HepG2 (cell line): ENCODE data around the gene SDHAF3. TPM values are rescaled to one million over a fixed set of nuclear protein-coding genes. Genes with fewer than 3 reads are reported as not detected.

Experiments
- EED ChIP-seq: sonication (generic); formaldehyde crosslinking; IDR thresholded peaks from 2 replicates; pipeline ENCODE4 v1.5.0; 2020; ENCODE audit warnings: mild to moderate bottlenecking, missing genetic modification reagents
- JUND ChIP-seq: sonication (generic); formaldehyde crosslinking; IDR thresholded peaks from 2 replicates; pipeline ENCODE4 v1.8.0; 2022; ENCODE audit warnings: mild to moderate bottlenecking, missing genetic modification reagents
- KDM1A ChIP-seq: IDR thresholded peaks from 2 replicates; pipeline ENCODE4 v1.6.1; 2016; ENCODE audit warnings: missing compliant biosample characterization
- KLF15 ChIP-seq: sonication (generic); formaldehyde crosslinking; IDR thresholded peaks from 2 replicates; pipeline ENCODE4 v1.8.1; 2023; ENCODE audit warnings: borderline replicate concordance, mild to moderate bottlenecking, inconsistent platforms, missing genetic modification reagents, mixed read lengths
- LCORL ChIP-seq, 2 experiments: fragments of 450-650 bp in 1 of 2; sonication (generic) in 1 of 2; formaldehyde crosslinking in 1 of 2; IDR thresholded peaks; 2 replicates each; pipeline versions ENCODE4 v1.5.0 to v1.6.1; 2017 to 2020; ENCODE audit warnings: antibody characterized with exemption in 1 of 2, missing genetic modification reagents in 1 of 2
- NR2F1 ChIP-seq, 2 experiments: fragments of 450-650 bp in 1 of 2; formaldehyde crosslinking in 1 of 2; IDR thresholded peaks; 2 replicates each; pipeline versions ENCODE4 v1.5.0 to v1.6.1; 2016 to 2020; ENCODE audit warnings: mild to moderate bottlenecking in 1 of 2, missing compliant biosample characterization in 1 of 2, missing genetic modification reagents in 1 of 2, moderate library complexity in 1 of 2
- RBM22 ChIP-seq: fragments of 200-400 bp; formaldehyde crosslinking; optimal IDR thresholded peaks from 2 replicates; pipeline ENCODE3; 2017; ENCODE audit warnings: mild to moderate bottlenecking, low read length, moderate library complexity
- RXRB ChIP-seq: IDR thresholded peaks from 2 replicates; pipeline ENCODE4 v1.6.1; 2016; ENCODE audit warnings: borderline replicate concordance, missing genetic modification reagents, missing compliant biosample characterization
- SMC3 ChIP-seq: IDR thresholded peaks from 2 replicates; pipeline ENCODE4 v1.6.1; 2011; ENCODE audit warnings: low read length, improper control_type of control experiment
- SP5 ChIP-seq: IDR thresholded peaks from 2 replicates; pipeline ENCODE4 v1.6.1; 2016; ENCODE audit warnings: low read depth, borderline replicate concordance
- ZMYM3 ChIP-seq: sonication (generic); formaldehyde crosslinking; IDR thresholded peaks from 2 replicates; pipeline ENCODE4 v1.5.1; 2020; ENCODE audit warnings: mild to moderate bottlenecking, missing genetic modification reagents
- ZNF543 ChIP-seq: sonication (generic); formaldehyde crosslinking; IDR thresholded peaks from 2 replicates; pipeline ENCODE4 v1.4.0; 2020; ENCODE audit warnings: mild to moderate bottlenecking, missing genetic modification reagents
- ZNF546 ChIP-seq: sonication (generic); formaldehyde crosslinking; conservative IDR thresholded peaks from 2 replicates; pipeline ENCODE4 v1.8.1; 2023; ENCODE audit warnings: mild to moderate bottlenecking, missing genetic modification reagents
- ZNF550 ChIP-seq: sonication (generic); formaldehyde crosslinking; IDR thresholded peaks from 2 replicates; pipeline ENCODE4 v1.4.0; 2020; ENCODE audit warnings: mild to moderate bottlenecking, missing genetic modification reagents, borderline replicate concordance
- ZNF564 ChIP-seq: sonication (generic); formaldehyde crosslinking; IDR thresholded peaks from 2 replicates; pipeline ENCODE4 v1.8.1; 2023; ENCODE audit warnings: mild to moderate bottlenecking, missing genetic modification reagents
- ZNF737 ChIP-seq: sonication (generic); formaldehyde crosslinking; IDR thresholded peaks from 2 replicates; pipeline ENCODE4 v1.5.0; 2020; ENCODE audit warnings: missing genetic modification reagents, mild to moderate bottlenecking, borderline replicate concordance
- ZNF75D ChIP-seq: sonication (generic); formaldehyde crosslinking; IDR thresholded peaks from 2 replicates; pipeline ENCODE4 v1.8.1; 2023; ENCODE audit warnings: missing genetic modification reagents, mild to moderate bottlenecking, borderline replicate concordance
- ZNF780A ChIP-seq: sonication (generic); formaldehyde crosslinking; IDR thresholded peaks from 2 replicates; pipeline ENCODE4 v1.8.0; 2022; ENCODE audit warnings: mild to moderate bottlenecking, missing genetic modification reagents, moderate library complexity
- ZSCAN20 ChIP-seq: sonication (generic); formaldehyde crosslinking; IDR thresholded peaks from 2 replicates; pipeline ENCODE4 v1.4.0; 2020; ENCODE audit warnings: missing genetic modification reagents, mild to moderate bottlenecking, borderline replicate concordance
- polyA plus RNA-seq, 8 experiments: library from polyadenylated mRNA; depleted of rRNA in 3 of 8; stranded (reverse) in 7 of 8; unstranded in 1 of 8; fragments of >200 nt; fragmentation: Illumina TruSeq in 4 of 8; extraction: Trizol in 4 of 8; gene quantifications; 2 replicates each; pipeline versions ENCODE4 v1.2.1 to v1.2.3, GENCODE V29; 2011 to 2016; ENCODE audit warnings: low read depth in 4 of 8, missing spikeins in 1 of 8, mixed read lengths in 1 of 8; ENCODE audit not compliant: insufficient read depth in 1 of 8
- total RNA-seq, 5 experiments: library from RNA; depleted of rRNA; stranded (reverse); fragments of >200 nt; fragmentation: Illumina TruSeq; extraction: Trizol; gene quantifications; 2 replicates each; pipeline ENCODE4 v1.2.3, GENCODE V29; 2016; ENCODE audit warnings: low read depth in 1 of 5
- TF ChIP-seq, protein P1 (sequence below): sonication (generic); formaldehyde crosslinking; IDR thresholded peaks from 2 replicates; pipeline ENCODE4 v1.4.0; 2020; ENCODE audit warnings: missing genetic modification reagents; ENCODE audit errors: not compliant biosample characterization
- TF ChIP-seq, protein P2 (sequence below): sonication (generic); formaldehyde crosslinking; IDR thresholded peaks from 2 replicates; pipeline ENCODE4 v1.8.0; 2023; ENCODE audit warnings: mild to moderate bottlenecking, missing genetic modification reagents
- TF ChIP-seq, protein P3 (sequence below): sonication (generic); formaldehyde crosslinking; IDR thresholded peaks from 2 replicates; pipeline ENCODE4 v1.8.0; 2022; ENCODE audit warnings: missing genetic modification reagents, low read depth, mild to moderate bottlenecking, borderline replicate concordance
- TF ChIP-seq, protein P4 (sequence below): IDR thresholded peaks from 2 replicates; pipeline ENCODE4 v1.6.1; 2012; ENCODE audit warnings: inconsistent platforms
- TF ChIP-seq, protein P5 (sequence below): sonication (generic); formaldehyde crosslinking; IDR thresholded peaks from 2 replicates; pipeline ENCODE4 v1.8.0; 2022; ENCODE audit warnings: mild to moderate bottlenecking, missing genetic modification reagents, borderline replicate concordance

The SDHAF3 gene
- total and polyA plus RNA-seq, 2 of the 13 experiments (the other 11 are each of a cell fraction or from before 2014, with no cell fraction given) = 15.2 to 32.6 TPM

DNA sequence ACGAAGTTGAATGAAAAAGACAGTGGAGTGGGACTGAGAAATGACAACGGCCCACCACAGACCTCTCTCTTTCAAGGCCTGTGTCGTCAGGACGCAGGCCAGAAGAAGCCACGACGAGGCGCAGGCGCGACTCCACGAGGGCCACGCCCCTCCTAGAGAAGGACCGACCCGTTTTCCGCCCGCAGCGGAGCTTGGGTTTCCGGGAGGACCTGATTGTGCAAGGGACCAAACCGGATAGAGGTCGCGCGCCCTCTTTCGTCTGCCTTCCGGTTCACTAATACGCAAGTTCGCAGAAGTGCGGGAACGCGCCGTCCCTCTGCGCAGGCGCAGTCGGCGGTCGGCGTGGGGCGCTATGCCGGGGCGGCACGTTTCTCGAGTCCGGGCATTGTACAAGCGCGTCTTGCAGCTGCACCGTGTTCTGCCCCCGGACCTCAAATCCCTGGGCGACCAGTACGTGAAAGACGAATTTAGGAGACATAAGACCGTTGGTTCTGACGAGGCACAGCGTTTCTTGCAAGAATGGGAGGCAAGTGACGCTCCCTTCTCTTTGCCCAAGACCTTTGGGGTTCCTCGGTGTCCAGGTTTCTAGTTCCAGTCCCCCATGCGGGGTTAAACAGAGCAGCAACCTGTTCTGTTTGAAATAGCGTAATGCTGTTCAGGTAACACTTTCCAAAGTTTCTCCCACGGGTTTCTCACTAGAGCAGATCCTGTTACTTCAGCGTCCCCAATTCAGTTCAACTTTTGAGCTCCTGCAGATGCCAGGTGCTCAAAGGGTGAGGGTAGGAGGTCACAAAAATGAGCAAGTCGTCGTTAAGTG is at the start of gene SDHAF3 (continued):
- TF ChIP-seq, protein P1, sequence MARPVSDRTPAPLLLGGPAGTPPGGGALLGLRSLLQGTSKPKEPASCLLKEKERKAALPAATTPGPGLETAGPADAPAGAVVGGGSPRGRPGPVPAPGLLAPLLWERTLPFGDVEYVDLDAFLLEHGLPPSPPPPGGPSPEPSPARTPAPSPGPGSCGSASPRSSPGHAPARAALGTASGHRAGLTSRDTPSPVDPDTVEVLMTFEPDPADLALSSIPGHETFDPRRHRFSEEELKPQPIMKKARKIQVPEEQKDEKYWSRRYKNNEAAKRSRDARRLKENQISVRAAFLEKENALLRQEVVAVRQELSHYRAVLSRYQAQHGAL = no peak
- TF ChIP-seq ZNF550 (CRISPR knock-in tag) (peak; percentile 37; the same call in 1 of the 2 replicates), ZNF543 (peak; percentile 92), ZNF780A (CRISPR knock-in tag) (0 out of 2 replicates have a peak, but pooled peaks have one; percentile 75), RXRB (CRISPR knock-in tag) (peak; percentile 77; the same call in 1 of the 2 replicates), EED (CRISPR knock-in tag) (no peak), SP5 (CRISPR knock-in tag) (peak; percentile 70), ZNF737 (CRISPR knock-in tag) (no peak), ZNF546 (CRISPR knock-in tag) (0 out of 2 replicates have a peak, but pooled peaks have one; percentile 39), SMC3 (no peak; the same call in 1 of the 2 replicates), ZSCAN20 (CRISPR knock-in tag) (no peak; the same call in 1 of the 2 replicates), KDM1A (CRISPR knock-in tag) (no peak), NR2F1 (CRISPR knock-in tag; IDR thresholded peaks at IDR 0.05) (no peak), KLF15 (CRISPR knock-in tag) (0 out of 2 replicates have a peak, but pooled peaks have one; percentile 20), ZNF75D (CRISPR knock-in tag) (no peak), LCORL (IDR thresholded peaks at IDR 0.05) (0 out of 2 replicates have a peak, but pooled peaks have one; percentile 39), LCORL (CRISPR knock-in tag; IDR thresholded peaks at IDR 0.05) (peak; percentile 84), ZMYM3 (CRISPR knock-in tag) (peak; percentile 72), ZNF564 (CRISPR knock-in tag) (no peak), JUND (peak; percentile 57; the same call in 1 of the 2 replicates), RBM22 (no peak)
- TF ChIP-seq, protein P2, sequence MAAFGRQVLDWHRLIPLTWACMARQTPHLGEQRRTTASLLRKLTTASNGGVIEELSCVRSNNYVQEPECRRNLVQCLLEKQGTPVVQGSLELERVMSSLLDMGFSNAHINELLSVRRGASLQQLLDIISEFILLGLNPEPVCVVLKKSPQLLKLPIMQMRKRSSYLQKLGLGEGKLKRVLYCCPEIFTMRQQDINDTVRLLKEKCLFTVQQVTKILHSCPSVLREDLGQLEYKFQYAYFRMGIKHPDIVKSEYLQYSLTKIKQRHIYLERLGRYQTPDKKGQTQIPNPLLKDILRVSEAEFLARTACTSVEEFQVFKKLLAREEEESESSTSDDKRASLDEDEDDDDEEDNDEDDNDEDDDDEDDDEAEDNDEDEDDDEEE (CRISPR knock-in tag) = no peak
- TF ChIP-seq, protein P3, sequence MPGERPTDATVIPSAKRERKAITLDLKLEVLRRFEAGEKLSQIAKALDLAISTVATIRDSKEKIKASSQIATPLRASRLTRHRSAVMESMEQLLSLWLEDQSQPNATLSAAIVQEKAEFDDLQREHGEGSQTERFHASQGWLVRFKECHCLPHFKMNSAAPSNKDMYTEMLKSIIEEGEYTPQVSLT (CRISPR knock-in tag) = no peak
- TF ChIP-seq, protein P4, sequence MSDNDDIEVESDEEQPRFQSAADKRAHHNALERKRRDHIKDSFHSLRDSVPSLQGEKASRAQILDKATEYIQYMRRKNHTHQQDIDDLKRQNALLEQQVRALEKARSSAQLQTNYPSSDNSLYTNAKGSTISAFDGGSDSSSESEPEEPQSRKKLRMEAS = peak; percentile 96
- TF ChIP-seq, protein P5, sequence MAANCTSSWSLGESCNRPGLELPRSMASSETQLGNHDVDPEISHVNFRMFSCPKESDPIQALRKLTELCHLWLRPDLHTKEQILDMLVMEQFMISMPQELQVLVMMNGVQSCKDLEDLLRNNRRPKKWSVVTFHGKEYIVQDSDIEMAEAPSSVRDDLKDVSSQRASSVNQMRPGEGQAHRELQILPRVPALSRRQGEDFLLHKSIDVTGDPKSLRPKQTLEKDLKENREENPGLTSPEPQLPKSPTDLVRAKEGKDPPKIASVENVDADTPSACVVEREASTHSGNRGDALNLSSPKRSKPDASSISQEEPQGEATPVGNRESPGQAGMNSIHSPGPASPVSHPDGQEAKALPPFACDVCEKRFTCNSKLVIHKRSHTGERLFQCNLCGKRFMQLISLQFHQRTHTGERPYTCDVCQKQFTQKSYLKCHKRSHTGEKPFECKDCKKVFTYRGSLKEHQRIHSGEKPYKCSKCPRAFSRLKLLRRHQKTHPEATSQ (CRISPR knock-in tag) = peak; percentile 98; the same call in 1 of the 2 replicates
